ENCODE results near the gene SLIT3. TPM values are rescaled to one million over a fixed set of nuclear protein-coding genes. Genes with fewer than 3 reads are reported as not detected.

SLIT3 gene
- polyA plus RNA-seq, 1 of the 3 experiments (the other 2 are of a cell fraction): 119 TPM

- no peak overlapping the region for H3K4me2 ChIP-seq
- no peaks in the 10 kb centered on the region for H4K20me1 ChIP-seq (ENCODE audit: insufficient read depth)
- H3K4me3 ChIP-seq (ENCODE audit: low read depth in 2 of 2, low read length in 1 of 2): no peak overlapping the region; a peak in 1 of 4 replicates
- DNase-seq: no peak
- H3K27ac ChIP-seq (ENCODE audit: low read depth in 2 of 2, low read length in 1 of 2): peak overlapping the region in 1 of 2 experiments; percentile 100; a peak in 2 of 4 replicates
- H3K9ac ChIP-seq: no peak overlapping the region
- H3K9me2 ChIP-seq: no peaks in the 10 kb centered on the region
- no peaks in the 10 kb centered on the region for H3K79me2 ChIP-seq (ENCODE audit: insufficient read depth)
- WGBS (ENCODE audit: low lambda C conversion rate): 64% methylated on average over 10 of the region's 10 CpGs
- CTCF ChIA-PET: interaction anchor here (1.1 to 1.6 kb wide), 3 partner anchors 38 to 126 kb away, joined by 3 to 4 read pairs (median 3); no protein-coding TSS in a partner anchor
- H3K27me3 ChIP-seq (ENCODE audit: insufficient read depth): no peaks in the 10 kb centered on the region
- H2AFZ ChIP-seq (ENCODE audit: low read depth): no peak overlapping the region
- H3K36me3 ChIP-seq (replicated peaks in 1 of 2; ENCODE audit: control insufficient read depth in 1 of 2, insufficient read depth in 2 of 2, low read length in 1 of 2): peaks cover 0 to 52% of the 10 kb centered on the region in 2 experiments
- H3K9me3 ChIP-seq: no peaks in the 10 kb centered on the region
- POLR2A ChIA-PET: interaction anchor here (0.6 to 10.9 kb wide), 3 partner anchors 33 to 39 kb away, joined by 3 to 190 read pairs (median 3); no protein-coding TSS in a partner anchor
- TF ChIP-seq ZBTB33 (IDR thresholded peaks at IDR 0.05; ENCODE audit: borderline replicate concordance, low read depth) (no peak), EZH2phosphoT487 (IDR thresholded peaks at IDR 0.05; ENCODE audit: borderline replicate concordance, low read depth) (no peak), MAX (IDR thresholded peaks at IDR 0.05; ENCODE audit: low read depth) (no peak), POLR2AphosphoS5 (IDR thresholded peaks at IDR 0.05; ENCODE audit: low read depth, low read length) (no peak), TEAD4 (IDR thresholded peaks at IDR 0.05; ENCODE audit: borderline replicate concordance, insufficient read depth) (no peak), FOXJ3 (CRISPR knock-in tag; IDR thresholded peaks at IDR 0.05) (peak; percentile 17; the same call in 1 of the 2 replicates), NFIC (IDR thresholded peaks at IDR 0.05; ENCODE audit: borderline replicate concordance) (no peak), RCOR1 (IDR thresholded peaks at IDR 0.05; ENCODE audit: low read length) (peak; percentile 33; the same call in 1 of the 2 replicates), FOXM1 (IDR thresholded peaks at IDR 0.05; ENCODE audit: low read depth) (no peak), TCF12 (IDR thresholded peaks at IDR 0.05) (no peak), FOSL2 (IDR thresholded peaks at IDR 0.05; ENCODE audit: borderline replicate concordance, low read depth) (no peak), RXRA (IDR thresholded peaks at IDR 0.05; ENCODE audit: borderline replicate concordance, low read depth) (no peak)
- H3F3A ChIP-seq (replicated peaks; ENCODE audit: insufficient read depth): peaks cover 2% of the 10 kb centered on the region
- H3K4me1 ChIP-seq (ENCODE audit: control insufficient read depth in 1 of 2, insufficient read depth in 2 of 2, low read depth in 1 of 2, low read length in 1 of 2): peaks cover 12 to 61% of the 10 kb centered on the region in 2 experiments; a peak in 3 of 4 replicates
These were observed 422.7 kb downstream of the SLIT3 start for GRCh38 chr5:168878135-168878745.

GRCh38 chr5:168877132-168877892, 423.6 kb downstream of the SLIT3 start:
- H3K4me3 ChIP-seq (ENCODE audit: low read depth in 2 of 2, low read length in 1 of 2): no peak overlapping the region; a peak in 1 of 4 replicates
- H3K4me2 ChIP-seq: no peak overlapping the region
- peaks cover 12 to 54% of the 10 kb centered on the region in 2 experiments; a peak in 3 of 4 replicates for H3K4me1 ChIP-seq (ENCODE audit: control insufficient read depth in 1 of 2, insufficient read depth in 2 of 2, low read depth in 1 of 2, low read length in 1 of 2)
- ChIA-PET CTCF (interaction anchor here (0.6 to 1.8 kb wide), 6 partner anchors 35 to 125 kb away, joined by 3 to 7 read pairs (median 4); no protein-coding TSS in a partner anchor), POLR2A (interaction anchor here (1.4 to 10.9 kb wide), 2 partner anchors 32 to 48 kb away, joined by 5 to 190 read pairs; no protein-coding TSS in a partner anchor)
- H3K9me3 ChIP-seq: no peaks in the 10 kb centered on the region
- peak overlapping the region in 1 of 2 experiments; percentile 100; a peak in 2 of 4 replicates for H3K27ac ChIP-seq (ENCODE audit: low read depth in 2 of 2, low read length in 1 of 2)
- no peaks in the 10 kb centered on the region for H3K79me2 ChIP-seq (ENCODE audit: insufficient read depth)
- H3K36me3 ChIP-seq (replicated peaks in 1 of 2; ENCODE audit: control insufficient read depth in 1 of 2, insufficient read depth in 2 of 2, low read length in 1 of 2): peaks cover 0 to 46% of the 10 kb centered on the region in 2 experiments
- H3F3A ChIP-seq (replicated peaks; ENCODE audit: insufficient read depth): peaks cover 2% of the 10 kb centered on the region
- H3K9ac ChIP-seq: no peak overlapping the region
- DNase-seq: no peak
- 84% methylated on average over 11 of the region's 11 CpGs for WGBS (ENCODE audit: low lambda C conversion rate)
- H3K9me2 ChIP-seq: no peaks in the 10 kb centered on the region
- TF ChIP-seq USF2 (IDR thresholded peaks at IDR 0.05; ENCODE audit: borderline replicate concordance, low read depth, low read length) (no peak), RCOR1 (IDR thresholded peaks at IDR 0.05; ENCODE audit: low read length) (no peak)
- H4K20me1 ChIP-seq (ENCODE audit: insufficient read depth): no peaks in the 10 kb centered on the region
- no peak overlapping the region for H2AFZ ChIP-seq (ENCODE audit: low read depth)
- no peaks in the 10 kb centered on the region for H3K27me3 ChIP-seq (ENCODE audit: insufficient read depth)

Data from SK-N-SH (cell line).